Panc1 (cell line): ENCODE results near the gene PHF19. TPM values are rescaled to one million over a fixed set of nuclear protein-coding genes. Genes with fewer than 3 reads are reported as not detected.

Experiments
- ATAC-seq: fragments of 200-7000 bp; cut with Tn5 transposase; 2 replicates; pipeline ENCODE4 v1.9.1; 2020; ENCODE audit warnings: mild to moderate bottlenecking, moderate library complexity
- BruUV-seq: library from RNA; stranded (reverse); fragments of 400-500 nt; replicated peaks from 2 replicates; lab custom pipeline; 2021; lab: Mats Ljungman, UMichigan
- CTCF ChIA-PET: fragments of 300-600 bp; sonication (Branson Sonifier 250); formaldehyde crosslinking; loops from one replicate; lab custom pipeline; 2022; ENCODE audit warnings: antibody characterized with exemption; lab: Charles Lee
- POLR2A ChIA-PET: fragments of 300-600 bp; sonication (Branson Sonifier 250); formaldehyde crosslinking; loops from one replicate; lab custom pipeline; 2022; ENCODE audit warnings: antibody characterized with exemption; lab: Charles Lee
- DNase-seq: peaks from one replicate; pipeline ENCODE4 v3.0.0-alpha.2; 2010; ENCODE audit warnings: low read depth, low spot score
- H3K27ac ChIP-seq: 2 replicates; pipeline ENCODE4 v1.5.1; 2011; ENCODE audit warnings: mild to moderate bottlenecking, low read length, inconsistent platforms
- H3K27me3 ChIP-seq: fragments of 200-500 bp; sonication (Bioruptor generic); 2 replicates; pipeline ENCODE4 v1.6.0; 2014; ENCODE audit warnings: low read length, inconsistent platforms; ENCODE audit not compliant: control insufficient read depth, insufficient read depth
- H3K36me3 ChIP-seq: fragments of 200-500 bp; sonication (Bioruptor generic); 2 replicates; pipeline ENCODE4 v1.5.1; 2014; ENCODE audit warnings: inconsistent platforms, mild to moderate bottlenecking, low read length, moderate library complexity; ENCODE audit not compliant: control insufficient read depth, insufficient read depth
- H3K4me1 ChIP-seq: 2 replicates; pipeline ENCODE4 v1.5.1; 2011; ENCODE audit warnings: inconsistent platforms, mild to moderate bottlenecking, low read length, moderate library complexity; ENCODE audit not compliant: control insufficient read depth, insufficient read depth
- H3K4me3 ChIP-seq, 2 experiments: 2 replicates each; pipeline ENCODE4 v1.5.1; 2011 to 2012; ENCODE audit warnings: low read depth in 2 of 2, low read length in 2 of 2, mild to moderate bottlenecking in 2 of 2, inconsistent platforms in 1 of 2, moderate library complexity in 1 of 2
- H3K9me3 ChIP-seq: fragments of 200-500 bp; sonication (Bioruptor generic); 2 replicates; pipeline ENCODE4 v1.5.1; 2014; ENCODE audit warnings: low read depth, mild to moderate bottlenecking, inconsistent platforms, low read length, moderate library complexity; ENCODE audit not compliant: control insufficient read depth, insufficient read depth
- POLR2AphosphoS5 ChIP-seq: IDR thresholded peaks from 2 replicates; pipeline ENCODE4 v1.6.1; 2012; ENCODE audit warnings: mild to moderate bottlenecking, low read depth, low read length, moderate library complexity
- SIN3A ChIP-seq: IDR thresholded peaks from 2 replicates; pipeline ENCODE4 v1.6.1; 2012; ENCODE audit warnings: low read depth, mild to moderate bottlenecking, low read length, moderate library complexity, borderline replicate concordance; ENCODE audit not compliant: insufficient read depth
- TCF7L2 ChIP-seq: IDR thresholded peaks from 2 replicates; pipeline ENCODE4 v1.6.1; 2011; ENCODE audit warnings: mild to moderate bottlenecking, low read depth, low read length, inconsistent platforms
- in situ Hi-C: cut with HindIII; loops from 2 replicates; pipeline ENCODE4 v1.10.0; 2016; ENCODE audit warnings: low sequenced_read_pairs, low pct_unique_long_range_greater_than_20kb
- intact Hi-C: fragments of 100-400 bp; cut with micrococcal nuclease; formaldehyde crosslinking; loops from one replicate; pipeline ENCODE4 v1.10.0; 2022; ENCODE audit not compliant: unreplicated experiment
- total RNA-seq: library from RNA; stranded (reverse); gene quantifications from one replicate; pipeline ENCODE4 v1.2.1, GENCODE V29; 2021; ENCODE audit not compliant: unreplicated experiment
- TF ChIP-seq, protein P1 (sequence below): fragments of 450-650 bp; IDR thresholded peaks from 2 replicates; pipeline ENCODE4 v1.5.1; 2017; ENCODE audit warnings: mild to moderate bottlenecking
- TF ChIP-seq, protein P2 (sequence below), 2 experiments: IDR thresholded peaks; 2 replicates each; pipeline ENCODE4 v1.6.1; 2011 to 2012; ENCODE audit warnings: low read depth in 2 of 2, control low read depth in 1 of 2, low read length in 1 of 2, mild to moderate bottlenecking in 1 of 2, moderate library complexity in 1 of 2; ENCODE audit not compliant: insufficient read depth in 1 of 2

Gene PHF19
- total RNA-seq, 1 experiment from 2014 or later = 91.1 TPM

DNA sequence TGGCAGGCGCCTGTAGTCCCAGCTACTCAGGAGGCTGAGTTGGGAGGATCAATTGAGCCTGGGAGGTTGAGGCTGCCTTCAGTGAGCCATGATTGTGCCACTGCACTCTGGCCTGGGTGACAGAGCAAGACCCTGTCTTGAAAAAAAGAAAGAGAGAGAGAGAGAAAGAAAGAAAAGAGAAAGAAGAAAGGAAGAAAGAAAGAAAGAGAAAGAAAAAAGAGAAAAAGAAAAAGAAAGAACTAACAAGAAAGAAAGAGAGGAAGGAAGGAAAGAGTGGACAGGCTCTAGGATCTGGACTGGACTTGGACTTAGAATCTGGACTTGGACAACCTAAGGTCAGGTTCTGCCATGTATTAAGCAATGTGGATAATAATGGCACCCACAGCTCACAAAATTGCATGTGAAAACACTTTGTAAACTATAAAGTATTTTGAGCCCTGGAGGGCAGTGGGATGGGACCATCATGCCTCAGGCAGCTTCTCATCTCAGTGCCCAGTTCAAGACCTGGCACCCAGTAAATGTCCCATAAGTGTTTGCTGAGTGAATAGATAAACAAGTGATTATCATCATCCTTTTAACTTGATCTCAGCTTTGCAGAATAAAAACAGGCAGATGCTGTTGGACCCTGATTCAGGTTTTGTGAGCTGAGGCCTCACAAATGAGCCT is 12.8 kb upstream of the PHF19 start:
- no peaks in the 10 kb centered on the region for H3K27me3 ChIP-seq
- no peak overlapping the region for H3K27ac ChIP-seq
- H3K9me3 ChIP-seq = no peaks in the 10 kb centered on the region
- in situ Hi-C loops = no loop called here
- BruUV-seq = no TSS peak
- no peak for ATAC-seq
- no peaks in the 10 kb centered on the region; the same call in 1 of the 2 replicates for H3K4me1 ChIP-seq
- no peaks in the 10 kb centered on the region for H3K36me3 ChIP-seq
- ChIA-PET POLR2A (no interaction called here), CTCF (no interaction called here)
- intact Hi-C loops = no loop called here
- DNase-seq = no peak
- TF ChIP-seq POLR2AphosphoS5 = no peak
- TF ChIP-seq, protein P1, sequence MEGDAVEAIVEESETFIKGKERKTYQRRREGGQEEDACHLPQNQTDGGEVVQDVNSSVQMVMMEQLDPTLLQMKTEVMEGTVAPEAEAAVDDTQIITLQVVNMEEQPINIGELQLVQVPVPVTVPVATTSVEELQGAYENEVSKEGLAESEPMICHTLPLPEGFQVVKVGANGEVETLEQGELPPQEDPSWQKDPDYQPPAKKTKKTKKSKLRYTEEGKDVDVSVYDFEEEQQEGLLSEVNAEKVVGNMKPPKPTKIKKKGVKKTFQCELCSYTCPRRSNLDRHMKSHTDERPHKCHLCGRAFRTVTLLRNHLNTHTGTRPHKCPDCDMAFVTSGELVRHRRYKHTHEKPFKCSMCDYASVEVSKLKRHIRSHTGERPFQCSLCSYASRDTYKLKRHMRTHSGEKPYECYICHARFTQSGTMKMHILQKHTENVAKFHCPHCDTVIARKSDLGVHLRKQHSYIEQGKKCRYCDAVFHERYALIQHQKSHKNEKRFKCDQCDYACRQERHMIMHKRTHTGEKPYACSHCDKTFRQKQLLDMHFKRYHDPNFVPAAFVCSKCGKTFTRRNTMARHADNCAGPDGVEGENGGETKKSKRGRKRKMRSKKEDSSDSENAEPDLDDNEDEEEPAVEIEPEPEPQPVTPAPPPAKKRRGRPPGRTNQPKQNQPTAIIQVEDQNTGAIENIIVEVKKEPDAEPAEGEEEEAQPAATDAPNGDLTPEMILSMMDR = no peak
- TF ChIP-seq, protein P2, sequence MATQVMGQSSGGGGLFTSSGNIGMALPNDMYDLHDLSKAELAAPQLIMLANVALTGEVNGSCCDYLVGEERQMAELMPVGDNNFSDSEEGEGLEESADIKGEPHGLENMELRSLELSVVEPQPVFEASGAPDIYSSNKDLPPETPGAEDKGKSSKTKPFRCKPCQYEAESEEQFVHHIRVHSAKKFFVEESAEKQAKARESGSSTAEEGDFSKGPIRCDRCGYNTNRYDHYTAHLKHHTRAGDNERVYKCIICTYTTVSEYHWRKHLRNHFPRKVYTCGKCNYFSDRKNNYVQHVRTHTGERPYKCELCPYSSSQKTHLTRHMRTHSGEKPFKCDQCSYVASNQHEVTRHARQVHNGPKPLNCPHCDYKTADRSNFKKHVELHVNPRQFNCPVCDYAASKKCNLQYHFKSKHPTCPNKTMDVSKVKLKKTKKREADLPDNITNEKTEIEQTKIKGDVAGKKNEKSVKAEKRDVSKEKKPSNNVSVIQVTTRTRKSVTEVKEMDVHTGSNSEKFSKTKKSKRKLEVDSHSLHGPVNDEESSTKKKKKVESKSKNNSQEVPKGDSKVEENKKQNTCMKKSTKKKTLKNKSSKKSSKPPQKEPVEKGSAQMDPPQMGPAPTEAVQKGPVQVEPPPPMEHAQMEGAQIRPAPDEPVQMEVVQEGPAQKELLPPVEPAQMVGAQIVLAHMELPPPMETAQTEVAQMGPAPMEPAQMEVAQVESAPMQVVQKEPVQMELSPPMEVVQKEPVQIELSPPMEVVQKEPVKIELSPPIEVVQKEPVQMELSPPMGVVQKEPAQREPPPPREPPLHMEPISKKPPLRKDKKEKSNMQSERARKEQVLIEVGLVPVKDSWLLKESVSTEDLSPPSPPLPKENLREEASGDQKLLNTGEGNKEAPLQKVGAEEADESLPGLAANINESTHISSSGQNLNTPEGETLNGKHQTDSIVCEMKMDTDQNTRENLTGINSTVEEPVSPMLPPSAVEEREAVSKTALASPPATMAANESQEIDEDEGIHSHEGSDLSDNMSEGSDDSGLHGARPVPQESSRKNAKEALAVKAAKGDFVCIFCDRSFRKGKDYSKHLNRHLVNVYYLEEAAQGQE (IDR thresholded peaks at IDR 0.05; ENCODE audit: insufficient read depth in 1 of 2, low read depth in 2 of 2, low read length in 1 of 2) = no peak
- no peak for TF ChIP-seq SIN3A
- TF ChIP-seq TCF7L2 = no peak
- no peak overlapping the region for H3K4me3 ChIP-seq

DNA sequence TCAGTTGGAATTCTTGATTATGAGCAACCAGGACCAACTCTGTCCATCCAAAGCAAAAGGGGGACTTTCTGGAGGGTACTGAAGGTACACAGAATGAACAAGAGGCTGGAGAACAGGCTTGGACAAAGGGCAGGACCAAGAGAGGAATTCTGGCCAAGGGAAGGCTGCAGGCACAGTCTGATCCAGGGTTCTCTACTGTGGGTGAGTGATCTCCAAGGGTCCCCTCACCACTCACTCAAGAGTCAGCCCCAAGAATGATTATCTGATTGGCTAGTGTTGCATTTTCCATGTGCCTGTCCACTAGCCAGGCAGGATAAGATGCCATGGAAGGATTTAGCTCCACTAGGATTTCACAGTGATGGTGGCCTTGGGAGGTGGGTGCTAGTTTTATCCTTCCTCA is 11.6 kb upstream of the PHF19 start:
- in situ Hi-C loops = no loop called here
- Histone ChIP-seq H3K4me3 (no peak overlapping the region), H3K36me3 (no peaks in the 10 kb centered on the region), H3K27ac (no peak overlapping the region), H3K27me3 (no peaks in the 10 kb centered on the region), H3K4me1 (no peaks in the 10 kb centered on the region; the same call in 1 of the 2 replicates), H3K9me3 (no peaks in the 10 kb centered on the region)
- TF ChIP-seq, protein P2 (IDR thresholded peaks at IDR 0.05; ENCODE audit: insufficient read depth in 1 of 2, low read depth in 2 of 2, low read length in 1 of 2) = no peak
- TF ChIP-seq SIN3A = no peak
- TF ChIP-seq POLR2AphosphoS5 = no peak
- TF ChIP-seq, protein P1 = no peak
- no peak for TF ChIP-seq TCF7L2
- BruUV-seq = no TSS peak
- CTCF ChIA-PET = no interaction called here
- DNase-seq (no peak), ATAC-seq (no peak)
- intact Hi-C loops = no loop called here
- POLR2A ChIA-PET = interaction anchor here (0.6 kb wide), 1 partner anchor 756 kb away, joined by 3 read pairs; no protein-coding TSS in a partner anchor
